Measurements from ENCODE around the gene FBXL3.
"Not testable (repeated sequence)": the region's sequence is repeated elsewhere in the genome, so short reads cannot be mapped to it uniquely, and the experiment has no call there.

Gene FBXL3

DNA sequence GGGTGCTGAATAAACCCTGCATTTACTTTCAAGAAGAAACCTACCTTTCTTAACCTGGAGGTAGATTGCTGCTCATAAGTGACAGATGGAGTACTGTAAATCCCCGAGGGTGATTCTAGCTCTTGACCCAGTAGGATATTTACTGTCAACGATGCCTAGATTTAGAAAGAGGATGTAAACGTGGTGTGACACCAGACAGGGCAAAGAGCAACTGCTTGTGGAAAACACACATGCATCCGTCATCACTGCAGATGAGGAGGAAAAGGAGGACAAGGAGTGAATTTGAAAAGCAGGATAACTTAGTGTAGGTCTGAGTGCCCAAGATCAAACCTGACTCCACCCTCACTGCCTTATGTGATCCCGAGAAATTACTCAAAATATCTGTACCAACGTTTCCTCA, 44.9 kb downstream of the FBXL3 start:
- no peak for DNase-seq

DNA sequence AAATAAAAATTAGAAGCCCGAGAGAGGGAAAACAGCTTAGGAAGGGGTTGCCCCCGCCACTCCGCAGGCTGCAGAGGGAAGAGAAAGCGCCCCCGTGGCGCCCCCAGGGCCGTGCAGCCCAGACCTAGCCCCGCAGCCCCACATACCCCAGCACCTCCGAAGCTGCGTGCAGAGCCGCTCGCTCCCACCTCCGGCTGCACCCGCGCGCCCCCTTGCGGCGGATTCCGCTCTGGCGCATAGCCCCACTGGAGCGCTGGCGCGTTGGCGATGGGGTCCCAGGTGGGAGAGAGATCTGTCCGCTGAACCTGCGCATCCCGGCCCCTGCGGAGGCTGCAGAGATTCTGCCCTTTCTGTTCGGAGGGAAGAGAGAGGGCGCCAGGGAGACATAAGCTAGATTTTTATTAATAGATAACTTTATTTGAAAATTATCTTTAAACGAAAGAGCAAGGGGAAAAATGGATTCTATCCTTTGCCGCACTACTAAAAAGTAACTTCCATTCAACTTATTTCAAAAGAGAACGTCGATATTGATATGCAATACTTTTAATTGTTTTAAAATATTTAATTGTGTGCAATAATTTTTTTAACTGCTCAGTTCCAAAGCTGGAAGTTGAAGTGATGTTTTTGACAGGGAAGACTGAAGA, 46.8 kb downstream of the FBXL3 start:
- DNase-seq = peak; percentile 90

DNA sequence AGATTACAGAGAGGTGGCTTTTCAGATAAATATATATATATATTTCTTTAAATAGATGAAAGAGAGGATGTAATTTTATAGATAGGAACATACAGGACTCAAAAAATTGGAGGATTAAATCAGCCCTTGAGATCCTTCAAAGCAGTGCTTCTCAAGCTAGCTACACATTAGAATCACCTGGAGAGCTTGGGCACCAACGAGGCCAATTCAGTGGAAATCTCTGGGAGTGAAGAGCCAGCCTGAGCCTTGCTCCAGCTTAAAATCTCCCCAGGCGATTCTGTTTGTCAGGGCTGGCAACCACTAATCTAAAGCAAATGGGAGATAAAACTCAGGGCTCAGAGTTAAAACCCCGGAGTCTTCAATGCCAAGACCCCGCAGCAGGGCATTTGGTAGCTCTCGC, 50.0 kb downstream of the FBXL3 start:
- DNase-seq = no peak

DNA sequence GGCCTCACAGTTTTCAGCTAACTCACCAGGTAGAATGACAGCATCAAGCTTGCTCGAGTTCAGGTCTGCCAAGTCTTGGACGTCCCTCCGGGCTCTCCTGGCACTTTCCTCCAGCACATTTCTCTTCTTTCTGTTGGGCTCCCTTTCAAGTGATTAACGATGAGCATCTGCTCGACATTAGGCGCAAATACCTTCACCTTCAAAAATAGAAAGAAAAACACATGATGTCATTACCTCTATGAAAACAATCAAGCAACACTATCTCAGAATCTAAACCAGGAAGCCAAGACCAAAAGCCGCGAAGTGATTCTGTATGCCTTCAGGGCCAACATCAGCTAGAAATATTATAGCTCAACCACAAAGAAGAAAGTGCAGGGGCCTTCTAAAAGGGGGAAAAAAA, 50.5 kb downstream of the FBXL3 start:
- DNase-seq = no peak

DNA sequence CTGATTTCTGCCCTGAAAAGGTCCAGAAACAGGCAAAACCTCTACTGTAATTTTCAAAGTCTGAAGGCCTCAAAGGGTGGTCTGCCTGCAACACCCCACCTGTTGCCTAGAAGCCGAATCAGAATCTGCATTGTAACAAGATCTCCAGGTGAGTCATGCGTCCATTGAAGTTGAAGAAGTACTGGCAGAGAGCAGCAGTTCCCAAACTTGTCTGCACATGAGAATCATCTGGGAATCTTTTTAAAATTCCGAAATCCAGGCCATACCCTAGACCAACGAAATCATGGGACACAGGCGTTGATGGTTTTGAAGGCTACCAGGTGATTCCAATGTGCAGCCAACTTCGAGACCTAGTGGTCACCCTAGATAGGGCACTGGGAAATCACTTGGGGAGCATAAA, 51.1 kb downstream of the FBXL3 start:
- no peak for DNase-seq

DNA sequence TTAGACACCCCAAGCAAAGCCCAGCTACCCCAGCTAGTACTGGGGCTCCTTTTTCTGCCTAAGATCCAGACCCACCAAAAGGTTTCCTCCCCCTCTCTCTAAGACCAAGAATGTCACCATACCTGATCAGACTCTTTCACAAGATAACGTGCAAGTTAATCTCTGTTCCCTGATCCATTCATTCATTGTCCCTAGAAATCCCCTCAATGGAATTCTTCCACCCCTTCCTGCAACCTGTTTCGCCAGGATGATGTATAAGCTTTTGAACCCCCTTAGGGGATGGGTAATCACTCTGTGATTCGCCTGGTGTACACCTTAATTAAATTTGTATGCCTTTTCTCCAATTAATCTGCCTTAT, 52.4 kb downstream of the FBXL3 start:
- DNase-seq = no peak

DNA sequence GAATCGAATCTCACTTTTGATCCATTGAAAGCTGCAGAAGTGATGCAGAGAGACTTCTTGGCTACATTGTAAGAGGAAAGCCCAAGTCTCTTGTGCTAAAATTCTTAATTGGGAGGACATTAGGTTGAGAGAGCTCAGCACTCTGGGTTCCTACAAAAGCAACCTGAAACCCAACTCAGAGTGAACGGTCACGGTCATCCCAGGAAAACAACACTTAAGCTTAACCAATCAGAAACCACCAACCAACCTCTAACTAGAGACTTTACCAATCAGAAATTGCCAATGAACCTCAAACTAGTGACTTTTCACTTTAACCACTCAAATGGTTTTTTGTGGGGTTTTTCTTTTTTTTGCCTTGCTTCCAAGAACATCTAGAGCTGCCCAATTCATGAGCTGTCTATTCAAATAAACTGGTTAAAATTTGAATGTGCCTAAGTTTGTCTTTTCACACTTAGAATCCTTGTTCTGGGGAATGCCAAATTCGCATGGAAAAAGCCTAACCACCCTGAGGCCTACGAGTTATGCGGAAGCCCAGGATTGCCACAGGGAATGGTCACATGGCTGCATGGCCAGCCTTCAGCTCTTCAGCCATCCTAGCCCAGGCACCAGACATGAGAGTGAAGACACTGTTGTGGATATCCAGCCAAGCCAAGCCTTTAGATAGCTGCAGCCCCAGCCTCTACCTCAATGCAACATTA, 52.9 kb downstream of the FBXL3 start:
- no peak for DNase-seq

DNA sequence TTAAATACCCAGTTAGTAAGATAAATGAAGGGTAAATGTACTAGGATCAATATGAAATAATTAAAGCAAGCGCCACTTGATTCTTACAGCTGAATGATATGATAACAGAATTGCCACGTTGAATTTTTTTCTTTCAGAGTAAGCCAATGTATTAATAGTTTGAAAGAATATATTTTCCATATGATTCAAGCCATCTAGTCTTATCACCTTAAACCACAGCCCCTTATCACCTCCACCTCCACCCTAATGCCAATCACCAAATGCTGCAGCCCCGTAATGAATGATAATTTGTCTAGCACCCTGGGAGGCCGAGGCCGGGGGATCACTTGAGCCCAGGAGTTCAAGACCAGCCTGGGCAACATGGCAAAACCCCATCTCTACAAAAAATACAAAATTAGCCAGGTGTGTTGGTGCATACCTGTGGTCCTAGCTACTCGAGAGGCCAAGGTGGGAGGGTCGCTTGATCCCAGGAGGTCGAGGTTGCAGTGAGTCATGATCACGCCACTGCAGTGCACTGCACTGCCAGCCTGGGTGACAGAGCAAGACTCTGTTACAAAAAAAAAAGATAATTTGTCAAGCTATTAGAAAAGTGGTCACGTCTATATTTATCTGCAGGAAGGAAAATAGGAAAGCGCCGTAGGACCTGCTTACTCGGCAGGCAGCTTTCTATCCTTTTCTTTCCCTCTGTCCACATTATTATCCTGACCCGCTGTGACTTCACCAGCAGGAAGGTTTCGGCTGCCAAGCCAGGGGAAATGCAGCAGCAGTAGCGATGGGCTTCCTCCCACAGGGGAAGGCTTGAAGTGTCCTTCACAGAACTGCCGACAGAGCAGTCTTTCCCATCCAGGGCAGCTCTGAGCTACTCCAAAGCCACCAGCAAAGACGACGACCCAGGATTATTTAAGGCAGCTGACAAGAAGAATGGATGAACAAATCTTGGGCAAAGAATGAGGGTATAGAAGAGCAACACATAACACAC, 54.8 kb downstream of the FBXL3 start:
- DNase-seq = no peak

DNA sequence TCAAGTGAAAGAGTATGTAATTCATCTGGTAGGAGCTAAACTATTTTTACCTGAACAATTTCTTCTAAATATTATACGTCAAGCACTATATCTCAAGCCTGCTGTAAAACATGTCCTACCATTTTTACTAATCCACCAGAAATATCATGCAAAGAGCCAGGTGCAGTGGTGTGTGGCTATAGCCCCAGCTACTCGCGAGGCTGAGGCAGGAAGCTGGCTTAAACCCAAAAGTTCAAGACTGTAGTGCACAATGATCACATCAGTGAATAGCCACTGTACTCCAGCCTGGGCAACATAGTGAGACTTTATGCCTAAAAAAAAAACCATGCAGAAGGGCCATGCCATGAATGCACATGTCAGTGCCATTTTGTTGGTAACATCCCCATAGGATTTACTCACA, 55.7 kb downstream of the FBXL3 start:
- DNase-seq = no peak

DNA sequence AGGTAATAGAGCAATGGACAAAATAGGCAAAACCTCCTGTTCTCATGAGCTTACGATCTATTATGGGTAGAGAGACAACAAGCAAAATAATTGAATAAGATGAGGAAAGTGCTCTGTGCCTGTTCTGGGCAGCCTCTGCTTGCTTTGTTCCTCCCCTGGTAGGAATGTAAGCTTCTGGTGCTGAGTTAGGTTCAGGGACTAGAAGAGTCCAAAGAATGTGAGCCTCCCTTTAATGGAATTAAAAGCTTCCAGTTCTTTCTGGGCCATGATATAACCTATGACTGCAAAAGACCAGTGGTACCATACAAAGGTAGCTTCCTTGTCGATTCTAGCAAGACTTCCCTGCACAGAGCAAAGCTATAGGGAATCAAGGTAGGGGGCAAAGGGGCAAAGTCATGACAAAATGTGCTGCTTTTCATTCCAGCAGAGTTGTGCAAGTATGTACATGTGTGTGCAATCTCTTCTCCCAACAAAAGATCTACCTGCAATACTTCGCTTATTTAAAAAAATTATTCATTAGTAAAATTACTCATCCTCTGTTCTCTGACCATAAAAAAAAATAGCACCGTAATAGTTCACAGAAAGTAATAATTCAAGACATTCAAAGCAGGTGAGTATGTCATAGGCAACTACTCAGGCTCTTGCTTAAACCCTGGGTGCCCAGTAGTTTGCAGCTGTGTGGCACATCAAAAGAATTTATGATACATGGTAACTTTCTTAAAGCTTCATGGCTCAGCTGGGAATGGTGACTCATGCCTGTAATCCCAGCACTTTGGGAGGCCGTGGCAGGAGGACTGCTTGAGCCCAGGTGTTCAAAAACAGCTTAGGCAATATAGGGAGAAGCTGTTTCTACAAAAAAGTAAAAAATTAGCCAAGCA, 57.2 kb downstream of the FBXL3 start:
- no peak for DNase-seq

DNA sequence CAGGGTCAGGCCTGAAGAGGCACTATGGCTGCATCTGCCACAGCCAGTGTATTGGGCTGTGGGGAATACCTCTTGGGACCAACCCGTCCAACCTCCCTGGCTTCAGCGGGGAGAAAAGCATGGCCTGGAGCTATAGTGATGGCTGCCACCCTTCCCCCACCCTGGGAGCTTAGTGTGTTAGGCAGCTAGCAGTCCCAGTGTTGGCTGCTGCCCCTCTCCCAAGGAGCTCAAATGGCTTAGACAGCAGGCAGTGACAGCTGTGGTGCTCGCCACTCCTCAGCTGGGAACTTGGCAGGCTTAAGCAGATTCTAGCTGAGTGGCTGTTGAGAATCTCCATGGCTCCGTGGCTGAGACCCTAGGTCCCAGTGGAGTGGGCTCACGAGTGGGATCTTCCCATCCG, 58.9 kb downstream of the FBXL3 start:
- DNase-seq = no peak

DNA sequence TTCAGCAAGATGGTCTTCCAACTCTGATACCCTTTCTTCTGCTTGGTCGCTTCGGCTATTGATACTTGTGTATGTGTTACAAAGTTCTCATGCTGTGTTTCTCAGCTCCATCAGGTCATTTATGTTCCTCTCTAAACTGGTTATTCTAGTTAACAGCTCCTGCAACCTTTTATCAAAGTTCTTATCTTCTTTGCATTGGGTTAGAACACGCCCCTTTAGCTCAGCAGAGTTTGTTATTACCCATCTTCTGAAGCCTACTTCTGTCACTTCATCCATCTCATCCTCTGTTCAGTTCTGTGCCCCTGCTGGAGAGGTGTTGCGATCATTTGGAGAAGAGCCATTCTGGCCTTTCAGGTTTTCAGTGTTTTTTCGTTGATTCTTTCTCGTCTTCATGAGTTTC, 59.9 kb downstream of the FBXL3 start:
- DNase-seq = no peak

DNA sequence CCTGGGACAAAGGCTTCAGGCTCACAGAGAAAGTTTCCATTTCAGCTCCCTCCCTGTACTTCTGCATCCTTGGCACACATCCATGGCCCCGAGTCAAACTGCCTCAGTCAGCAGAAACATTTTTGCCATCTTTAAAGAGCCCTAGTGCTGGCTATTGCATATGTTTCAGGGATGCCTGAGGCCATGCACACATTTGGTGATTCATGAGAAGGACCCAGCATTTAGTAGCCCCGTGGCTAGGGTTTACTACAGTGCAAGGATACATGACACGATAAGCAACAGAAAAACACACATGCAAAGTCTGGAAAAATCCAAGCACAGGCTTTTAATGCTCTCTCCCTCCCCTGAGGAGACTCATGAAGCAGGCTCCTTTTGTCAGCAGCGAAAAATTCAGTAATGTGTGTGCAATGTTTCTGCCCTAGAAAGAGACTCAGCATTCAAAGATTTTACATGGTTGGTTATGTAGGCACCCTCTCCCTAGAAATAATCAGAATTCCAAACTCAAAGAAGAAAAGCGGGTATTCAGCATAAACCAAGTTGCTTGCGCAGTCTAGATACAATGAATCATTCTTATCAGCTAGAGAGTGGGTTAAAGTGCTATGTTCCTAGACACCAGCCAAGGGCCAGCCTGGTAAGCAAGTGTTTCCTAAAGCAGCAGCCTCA, 61.1 kb downstream of the FBXL3 start:
- no peak for DNase-seq

DNA sequence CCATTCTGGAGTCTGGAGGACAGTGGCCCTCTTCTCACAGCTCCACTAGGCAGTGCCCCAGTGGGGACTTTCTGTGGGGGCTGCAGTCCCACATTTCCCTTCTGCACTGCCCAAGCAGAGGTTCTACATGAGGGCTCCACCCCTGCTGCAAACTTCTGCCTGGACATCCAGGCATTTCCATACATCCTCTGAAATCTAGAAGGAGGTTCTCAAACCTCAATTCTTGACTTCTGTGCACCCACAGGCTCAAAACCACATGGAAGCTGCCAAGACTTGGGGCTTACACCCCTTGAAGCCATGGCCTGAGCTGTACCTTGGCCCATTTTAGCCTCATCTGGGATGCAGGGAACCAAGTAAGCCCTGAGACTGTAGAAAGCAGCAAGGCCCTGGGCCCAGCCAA, 67.2 kb downstream of the FBXL3 start:
- DNase-seq = not testable (repeated sequence)

DNA sequence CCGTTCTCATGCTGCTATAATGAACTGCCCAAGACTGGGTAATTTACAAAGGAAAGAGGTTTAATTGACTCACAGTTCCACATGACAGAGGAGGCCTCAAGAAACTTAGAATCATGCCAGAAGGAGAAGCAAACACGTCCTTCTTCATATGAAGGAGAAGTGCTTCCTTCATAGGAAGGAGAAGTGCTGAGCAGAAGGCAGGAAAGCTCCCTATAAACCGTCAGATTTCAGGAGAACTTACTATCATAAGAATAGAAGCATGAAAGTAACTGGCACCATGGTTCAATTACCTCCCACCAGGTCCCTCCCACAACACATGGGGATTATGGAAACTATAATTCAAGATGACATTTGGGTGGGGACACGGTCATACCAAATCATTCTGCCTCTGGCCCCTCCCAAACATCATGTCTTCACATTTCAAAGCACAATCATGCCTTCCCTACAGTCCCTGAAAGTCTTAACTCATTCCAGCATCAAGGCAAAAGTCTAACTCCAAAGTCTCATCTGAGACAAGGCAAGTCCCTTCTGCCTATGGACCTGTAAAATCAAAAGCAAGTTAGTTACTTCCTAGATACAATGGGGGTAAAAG, 68.0 kb downstream of the FBXL3 start:
- DNase-seq = no peak

DNA sequence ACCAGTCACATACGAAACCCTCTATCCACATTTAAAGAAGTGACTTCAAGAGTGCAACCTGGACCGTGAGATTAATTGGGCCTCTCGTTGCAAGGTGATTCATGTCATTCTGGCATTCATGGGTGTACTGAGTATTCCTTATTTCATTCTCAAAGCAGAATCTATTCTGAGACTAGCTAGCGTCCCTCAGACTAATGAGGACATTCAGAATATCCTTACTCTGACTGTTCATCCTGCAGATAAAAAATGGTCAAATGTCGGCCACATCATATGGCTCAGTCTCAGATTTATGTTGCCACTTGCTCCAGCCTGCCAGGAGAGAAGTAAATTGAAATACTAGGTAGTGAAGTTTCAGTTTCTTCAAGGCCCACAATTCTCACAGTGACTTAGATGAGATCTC, 71.3 kb downstream of the FBXL3 start:
- DNase-seq = no peak

Measured in activated T-cell treated with anti-CD3 and anti-CD28 coated beads, Interleukin-2, amount 50 U/mL, for 1 hour (primary cell).